Fibroblast of skin of abdomen (primary cell): ENCODE measurements around the gene LRRC8D.
"Not testable (repeated sequence)": the region's sequence is repeated elsewhere in the genome, so short reads cannot be mapped to it uniquely, and the experiment has no call there.

Experiments
- DNase-seq: peaks from one replicate; pipeline ENCODE4 v3.0.0-alpha.2; 2013

LRRC8D gene

GRCh38 chr1:89913353-89914095 is 92.7 kb downstream of the LRRC8D start:
- DNase-seq = no peak

GRCh38 chr1:89917353-89917752 is 96.5 kb downstream of the LRRC8D start:
- DNase-seq = no peak

GRCh38 chr1:89918127-89918793 is 97.4 kb downstream of the LRRC8D start:
- peak; percentile 29 for DNase-seq

- DNase-seq = no peak
Measured at GRCh38 chr1:89918794-89919155, 97.9 kb downstream of the LRRC8D start.

GRCh38 chr1:89919174-89919573 is 98.3 kb downstream of the LRRC8D start:
- no peak for DNase-seq

GRCh38 chr1:89922911-89923310 is 102.1 kb downstream of the LRRC8D start:
- no peak for DNase-seq

GRCh38 chr1:89923517-89923916 is 102.7 kb downstream of the LRRC8D start:
- DNase-seq = no peak

GRCh38 chr1:89924075-89924474 is 103.2 kb downstream of the LRRC8D start:
- DNase-seq = not testable (repeated sequence)

- DNase-seq = no peak
Measured at GRCh38 chr1:89927049-89927448, 106.2 kb downstream of the LRRC8D start.

- DNase-seq = no peak
Measured at GRCh38 chr1:89927478-89927877, 106.6 kb downstream of the LRRC8D start.

GRCh38 chr1:89928506-89928905 is 107.7 kb downstream of the LRRC8D start:
- no peak for DNase-seq

GRCh38 chr1:89929467-89930063 is 108.7 kb downstream of the LRRC8D start:
- DNase-seq = no peak

GRCh38 chr1:89930579-89930978 is 109.7 kb downstream of the LRRC8D start:
- no peak for DNase-seq

GRCh38 chr1:89931964-89932363 is 111.1 kb downstream of the LRRC8D start:
- DNase-seq = no peak

GRCh38 chr1:89932598-89933364 is 111.9 kb downstream of the LRRC8D start:
- no peak for DNase-seq

- DNase-seq = no peak
Measured at GRCh38 chr1:89934461-89934860, 113.6 kb downstream of the LRRC8D start.

- no peak for DNase-seq
Measured at GRCh38 chr1:89935235-89935634, 114.4 kb downstream of the LRRC8D start.

- no peak for DNase-seq
Measured at GRCh38 chr1:89936694-89937093, 115.9 kb downstream of the LRRC8D start.

- peak; percentile 41 for DNase-seq
Measured at GRCh38 chr1:89938171-89939055, 117.6 kb downstream of the LRRC8D start.

GRCh38 chr1:89939059-89939570 is 118.3 kb downstream of the LRRC8D start:
- DNase-seq = no peak

GRCh38 chr1:89939693-89940438 is 119.0 kb downstream of the LRRC8D start:
- DNase-seq = no peak
